ENCODE data around the gene HNRNPH1.
A peak's percentile ranks its signal among the peaks of the same experiment; 100 is the strongest.

Gene HNRNPH1

GRCh38 chr5:179620293-179620692, 3.2 kb downstream of the HNRNPH1 start:
- Histone ChIP-seq H3K27me3 (replicated peaks; ENCODE audit: control insufficient read depth, insufficient read depth, low read length) (no peaks in the 10 kb centered on the region), H3K36me3 (ENCODE audit: control insufficient read depth, insufficient read depth, low read length, severe bottlenecking) (peaks cover 73% of the 10 kb centered on the region)
- DNase-seq (ENCODE audit: low read depth): no peak

GRCh38 chr5:179619776-179620175, 3.7 kb downstream of the HNRNPH1 start:
- H3K27me3 ChIP-seq (replicated peaks; ENCODE audit: control insufficient read depth, insufficient read depth, low read length): no peaks in the 10 kb centered on the region
- peaks cover 63% of the 10 kb centered on the region for H3K4me1 ChIP-seq (ENCODE audit: control insufficient read depth, insufficient read depth, low read length)
- DNase-seq (ENCODE audit: low read depth): no peak
- H3K36me3 ChIP-seq (ENCODE audit: control insufficient read depth, insufficient read depth, low read length, severe bottlenecking): peaks cover 78% of the 10 kb centered on the region
- peak overlapping the region; percentile 89 for H3K9ac ChIP-seq (ENCODE audit: low read length)
- H3K4me3 ChIP-seq (ENCODE audit: low read length): peak overlapping the region; percentile 99
- no peaks in the 10 kb centered on the region for H3K9me3 ChIP-seq (ENCODE audit: control insufficient read depth, low read length)

More at GRCh38 chr5:179620293-179620692, 3.2 kb downstream of the HNRNPH1 start:
- Histone ChIP-seq H3K9me3 (ENCODE audit: control insufficient read depth, low read length) (no peaks in the 10 kb centered on the region), H3K4me3 (ENCODE audit: low read length) (peak overlapping the region; percentile 99), H3K4me1 (ENCODE audit: control insufficient read depth, insufficient read depth, low read length) (peaks cover 65% of the 10 kb centered on the region), H3K9ac (ENCODE audit: low read length) (peak overlapping the region; percentile 89)

- peak overlapping the region; percentile 99 for H3K4me3 ChIP-seq (ENCODE audit: low read length)
- peaks cover 58% of the 10 kb centered on the region for H3K4me1 ChIP-seq (ENCODE audit: control insufficient read depth, insufficient read depth, low read length)
- no peaks in the 10 kb centered on the region for H3K9me3 ChIP-seq (ENCODE audit: control insufficient read depth, low read length)
- no peaks in the 10 kb centered on the region for H3K27me3 ChIP-seq (replicated peaks; ENCODE audit: control insufficient read depth, insufficient read depth, low read length)
- H3K9ac ChIP-seq (ENCODE audit: low read length): peak overlapping the region; percentile 89
- H3K36me3 ChIP-seq (ENCODE audit: control insufficient read depth, insufficient read depth, low read length, severe bottlenecking): peaks cover 86% of the 10 kb centered on the region
- DNase-seq (ENCODE audit: low read depth): no peak
Observed at GRCh38 chr5:179618923-179619554, 4.4 kb downstream of the HNRNPH1 start.

- Histone ChIP-seq H3K9me3 (ENCODE audit: control insufficient read depth, low read length) (no peaks in the 10 kb centered on the region), H3K9ac (ENCODE audit: low read length) (peak overlapping the region; percentile 89), H3K4me1 (ENCODE audit: control insufficient read depth, insufficient read depth, low read length) (peaks cover 66% of the 10 kb centered on the region), H3K36me3 (ENCODE audit: control insufficient read depth, insufficient read depth, low read length, severe bottlenecking) (peaks cover 97% of the 10 kb centered on the region), H3K4me3 (ENCODE audit: low read length) (peak overlapping the region; percentile 4), H3K27me3 (replicated peaks; ENCODE audit: control insufficient read depth, insufficient read depth, low read length) (no peaks in the 10 kb centered on the region)
- no peak for DNase-seq (ENCODE audit: low read depth)
Observed at GRCh38 chr5:179617930-179618329, 5.5 kb downstream of the HNRNPH1 start.

- H3K27me3 ChIP-seq (replicated peaks; ENCODE audit: control insufficient read depth, insufficient read depth, low read length): no peaks in the 10 kb centered on the region
- peak overlapping the region; percentile 28 for H3K9ac ChIP-seq (ENCODE audit: low read length)
- DNase-seq (ENCODE audit: low read depth): no peak
- no peak overlapping the region for H3K4me3 ChIP-seq (ENCODE audit: low read length)
- H3K4me1 ChIP-seq (ENCODE audit: control insufficient read depth, insufficient read depth, low read length): peaks cover 70% of the 10 kb centered on the region
- H3K36me3 ChIP-seq (ENCODE audit: control insufficient read depth, insufficient read depth, low read length, severe bottlenecking): peaks cover 98% of the 10 kb centered on the region
- no peaks in the 10 kb centered on the region for H3K9me3 ChIP-seq (ENCODE audit: control insufficient read depth, low read length)
Observed at GRCh38 chr5:179616002-179616594, 7.4 kb downstream of the HNRNPH1 start.

GRCh38 chr5:179615203-179615602, 8.3 kb downstream of the HNRNPH1 start:
- Histone ChIP-seq H3K9me3 (ENCODE audit: control insufficient read depth, low read length) (no peaks in the 10 kb centered on the region), H3K27me3 (replicated peaks; ENCODE audit: control insufficient read depth, insufficient read depth, low read length) (no peaks in the 10 kb centered on the region), H3K4me1 (ENCODE audit: control insufficient read depth, insufficient read depth, low read length) (peaks cover 68% of the 10 kb centered on the region), H3K9ac (ENCODE audit: low read length) (peak overlapping the region; percentile 8), H3K36me3 (ENCODE audit: control insufficient read depth, insufficient read depth, low read length, severe bottlenecking) (peaks cover 98% of the 10 kb centered on the region), H3K4me3 (ENCODE audit: low read length) (no peak overlapping the region)
- DNase-seq (ENCODE audit: low read depth): no peak

- no peaks in the 10 kb centered on the region for H3K9me3 ChIP-seq (ENCODE audit: control insufficient read depth, low read length)
- no peak for DNase-seq (ENCODE audit: low read depth)
- peaks cover 65% of the 10 kb centered on the region for H3K4me1 ChIP-seq (ENCODE audit: control insufficient read depth, insufficient read depth, low read length)
- no peak overlapping the region for H3K9ac ChIP-seq (ENCODE audit: low read length)
- no peaks in the 10 kb centered on the region for H3K27me3 ChIP-seq (replicated peaks; ENCODE audit: control insufficient read depth, insufficient read depth, low read length)
- H3K36me3 ChIP-seq (ENCODE audit: control insufficient read depth, insufficient read depth, low read length, severe bottlenecking): peaks cover 98% of the 10 kb centered on the region
- H3K4me3 ChIP-seq (ENCODE audit: low read length): no peak overlapping the region
Observed at GRCh38 chr5:179614745-179615144, 8.7 kb downstream of the HNRNPH1 start.

GRCh38 chr5:179613460-179614071, 9.9 kb downstream of the HNRNPH1 start:
- DNase-seq (ENCODE audit: low read depth): no peak
- Histone ChIP-seq H3K9ac (ENCODE audit: low read length) (no peak overlapping the region), H3K36me3 (ENCODE audit: control insufficient read depth, insufficient read depth, low read length, severe bottlenecking) (peaks cover 94% of the 10 kb centered on the region), H3K4me1 (ENCODE audit: control insufficient read depth, insufficient read depth, low read length) (peaks cover 57% of the 10 kb centered on the region), H3K4me3 (ENCODE audit: low read length) (no peak overlapping the region), H3K9me3 (ENCODE audit: control insufficient read depth, low read length) (no peaks in the 10 kb centered on the region), H3K27me3 (replicated peaks; ENCODE audit: control insufficient read depth, insufficient read depth, low read length) (no peaks in the 10 kb centered on the region)

GRCh38 chr5:179612577-179613459, 10.7 kb downstream of the HNRNPH1 start:
- no peak for DNase-seq (ENCODE audit: low read depth)
- Histone ChIP-seq H3K36me3 (ENCODE audit: control insufficient read depth, insufficient read depth, low read length, severe bottlenecking) (peaks cover 89% of the 10 kb centered on the region), H3K9ac (ENCODE audit: low read length) (no peak overlapping the region), H3K4me1 (ENCODE audit: control insufficient read depth, insufficient read depth, low read length) (peaks cover 54% of the 10 kb centered on the region), H3K9me3 (ENCODE audit: control insufficient read depth, low read length) (no peaks in the 10 kb centered on the region), H3K27me3 (replicated peaks; ENCODE audit: control insufficient read depth, insufficient read depth, low read length) (no peaks in the 10 kb centered on the region), H3K4me3 (ENCODE audit: low read length) (no peak overlapping the region)

GRCh38 chr5:179610903-179611265, 12.6 kb downstream of the HNRNPH1 start:
- DNase-seq (ENCODE audit: low read depth): no peak
- no peak overlapping the region for H3K9ac ChIP-seq (ENCODE audit: low read length)
- peaks cover 87% of the 10 kb centered on the region for H3K36me3 ChIP-seq (ENCODE audit: control insufficient read depth, insufficient read depth, low read length, severe bottlenecking)
- H3K9me3 ChIP-seq (ENCODE audit: control insufficient read depth, low read length): no peaks in the 10 kb centered on the region
- H3K27me3 ChIP-seq (replicated peaks; ENCODE audit: control insufficient read depth, insufficient read depth, low read length): no peaks in the 10 kb centered on the region
- no peak overlapping the region for H3K4me3 ChIP-seq (ENCODE audit: low read length)
- H3K4me1 ChIP-seq (ENCODE audit: control insufficient read depth, insufficient read depth, low read length): peaks cover 48% of the 10 kb centered on the region

All from adipocyte (in vitro differentiated cells).